Hematopoietic multipotent progenitor cell treated with erythropoietin and hydrocortisone succinate and interleukin-3 and kit ligand, for 4 days (in vitro differentiated cells): ENCODE results near the gene ADGRF3.
"Not testable (repeated sequence)": the region's sequence is repeated elsewhere in the genome, so short reads cannot be mapped to it uniquely, and the experiment has no call there.

Experiments
- DNase-seq: peaks from one replicate; pipeline ENCODE4 v3.0.0-alpha.2; 2015

ADGRF3 gene

GRCh38 chr2:26317377-26318105 lies 29.0 kb downstream of the ADGRF3 start:
- no peak for DNase-seq

GRCh38 chr2:26316845-26317244 lies 29.7 kb downstream of the ADGRF3 start:
- DNase-seq = peak; percentile 16

DNA sequence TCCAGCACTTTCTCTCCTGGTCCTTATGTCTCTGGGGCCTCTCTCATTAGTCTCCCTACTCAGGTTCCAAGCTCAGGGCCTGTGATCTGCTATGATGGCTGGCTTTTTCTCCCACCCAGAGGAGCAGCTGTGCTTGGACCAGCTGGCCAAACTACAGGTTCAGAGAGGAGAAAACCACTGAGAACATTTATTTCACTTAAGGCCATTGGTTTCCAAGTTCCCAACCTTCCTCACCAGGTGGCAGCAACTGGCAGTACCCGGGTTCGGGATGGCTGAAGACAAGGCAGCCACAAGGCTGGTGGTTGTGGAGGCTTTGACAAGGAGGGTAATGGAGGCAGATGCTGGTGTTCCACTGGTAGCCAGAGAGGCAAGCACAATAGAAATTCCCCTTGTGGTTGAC lies 30.5 kb downstream of the ADGRF3 start:
- peak; percentile 63 for DNase-seq

DNA sequence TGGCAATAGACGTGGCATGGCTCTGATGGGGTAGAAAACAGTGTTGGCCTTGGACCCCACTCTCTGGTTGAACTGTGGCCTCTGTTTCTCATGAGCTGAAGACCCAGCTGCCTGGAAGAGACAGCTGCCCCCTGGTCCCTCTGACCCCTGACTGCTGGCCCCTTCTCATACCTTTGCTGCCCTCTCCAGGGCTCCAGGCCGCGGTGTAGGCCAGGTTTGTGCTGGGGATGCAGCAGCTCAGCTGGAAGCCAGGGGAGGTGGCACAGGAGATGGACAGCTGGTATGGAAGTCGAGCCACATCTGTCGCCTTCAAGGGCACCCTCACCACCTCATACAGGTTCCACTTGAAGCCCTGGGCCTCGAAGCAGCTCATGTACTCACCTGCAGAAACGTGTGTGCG lies 32.3 kb downstream of the ADGRF3 start:
- no peak for DNase-seq

GRCh38 chr2:26313446-26313845 lies 33.1 kb downstream of the ADGRF3 start:
- DNase-seq = no peak

DNA sequence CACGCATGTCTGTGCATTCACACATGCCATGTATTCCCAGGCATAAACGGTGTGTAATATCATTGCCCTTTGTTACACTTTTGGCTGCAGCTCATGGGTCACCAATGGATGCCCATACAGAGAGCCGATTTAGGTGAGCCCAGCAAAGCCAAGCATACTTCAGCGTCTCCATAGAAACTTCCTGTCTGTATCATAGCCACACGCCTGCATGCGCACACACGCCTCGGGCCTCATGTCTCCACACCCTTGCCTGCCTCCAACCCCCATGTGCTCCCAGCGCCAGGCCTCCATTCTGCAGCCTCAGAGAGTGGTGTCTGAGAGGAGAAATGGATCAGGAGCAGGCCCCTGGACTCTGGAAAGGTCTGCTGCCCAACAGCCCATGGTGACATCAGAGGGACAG lies 34.1 kb downstream of the ADGRF3 start:
- DNase-seq = no peak

DNA sequence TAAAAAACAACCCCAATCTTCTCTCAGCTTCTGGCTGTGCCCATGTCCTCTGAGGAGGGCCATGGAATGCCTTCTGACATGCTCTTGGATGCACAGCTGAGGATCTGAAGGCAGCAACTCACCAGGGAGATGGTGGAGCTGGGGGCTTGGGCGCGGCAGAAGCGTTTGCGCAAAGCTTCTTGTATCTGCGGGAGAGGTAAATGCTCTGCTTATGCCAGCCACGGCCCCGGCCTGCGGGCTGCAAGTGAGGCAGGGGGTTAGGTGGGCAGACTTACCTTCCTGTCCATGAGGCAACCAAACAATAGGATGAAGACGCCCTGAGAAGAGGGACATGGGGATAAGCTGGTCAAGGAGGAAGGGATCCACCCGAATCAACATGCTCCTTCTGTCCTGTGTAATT lies 36.7 kb downstream of the ADGRF3 start:
- no peak for DNase-seq

DNA sequence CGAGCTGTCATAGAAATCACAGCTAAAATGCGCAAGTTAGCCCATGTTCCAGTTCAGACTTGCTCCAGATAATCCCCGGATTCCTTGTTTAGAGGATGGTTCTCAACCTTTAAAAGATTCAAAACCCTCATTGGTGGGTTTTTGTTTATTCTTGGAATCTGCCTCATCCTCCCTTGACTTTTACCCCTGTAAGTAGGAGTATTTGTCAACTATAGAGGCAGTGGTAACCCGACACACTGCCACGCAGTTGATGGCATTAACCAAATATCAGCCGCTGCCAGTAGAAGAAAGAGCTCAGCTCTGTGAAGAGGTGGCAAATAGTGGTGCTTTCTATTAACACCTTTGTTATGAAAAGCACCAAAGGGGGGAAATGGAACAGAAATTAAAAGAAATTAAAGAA lies 41.0 kb downstream of the ADGRF3 start:
- no peak for DNase-seq

GRCh38 chr2:26305094-26305493 lies 41.5 kb downstream of the ADGRF3 start:
- DNase-seq = not testable (repeated sequence)

GRCh38 chr2:26302846-26303245 lies 43.7 kb downstream of the ADGRF3 start:
- no peak for DNase-seq

DNA sequence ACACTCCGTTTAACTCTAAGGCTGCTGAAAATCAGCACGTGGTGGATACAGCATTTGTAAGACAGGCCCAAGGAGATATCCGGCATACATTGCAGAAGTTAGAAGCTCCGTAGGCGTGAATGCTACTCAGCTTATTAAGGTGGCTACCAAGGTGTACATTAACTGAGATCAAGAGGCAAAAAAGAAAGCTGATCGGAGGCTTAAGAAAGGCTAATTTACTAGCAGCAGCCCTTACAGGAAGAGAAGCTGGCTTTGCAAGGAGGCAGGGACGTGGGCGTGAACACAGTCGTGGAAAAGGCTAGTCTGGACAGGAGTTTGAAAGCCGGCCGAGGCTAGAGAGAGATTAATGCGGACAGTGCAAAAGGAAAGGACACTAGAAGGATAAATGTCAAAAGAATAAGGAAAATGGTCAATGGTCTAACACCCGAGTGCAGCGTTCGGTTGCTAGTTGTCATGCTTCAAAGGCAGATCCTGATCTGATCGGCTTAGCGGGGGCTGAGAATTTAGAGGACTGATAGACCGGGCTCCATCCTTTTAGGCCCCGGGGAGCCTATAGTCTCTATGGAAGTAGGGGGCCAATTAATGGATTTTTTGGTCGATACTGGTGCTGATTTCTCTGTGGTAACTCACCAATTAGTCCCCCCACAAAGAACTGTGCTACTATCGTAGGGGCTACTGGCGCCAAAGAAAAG lies 46.2 kb downstream of the ADGRF3 start:
- peak; percentile 43 for DNase-seq

GRCh38 chr2:26299471-26300101 lies 47.0 kb downstream of the ADGRF3 start:
- peak; percentile 65 for DNase-seq

- peak; percentile 75 for DNase-seq
Measured at GRCh38 chr2:26298638-26299393, 47.8 kb downstream of the ADGRF3 start.

- DNase-seq = no peak
Measured at GRCh38 chr2:26298286-26298637, 48.3 kb downstream of the ADGRF3 start.

DNA sequence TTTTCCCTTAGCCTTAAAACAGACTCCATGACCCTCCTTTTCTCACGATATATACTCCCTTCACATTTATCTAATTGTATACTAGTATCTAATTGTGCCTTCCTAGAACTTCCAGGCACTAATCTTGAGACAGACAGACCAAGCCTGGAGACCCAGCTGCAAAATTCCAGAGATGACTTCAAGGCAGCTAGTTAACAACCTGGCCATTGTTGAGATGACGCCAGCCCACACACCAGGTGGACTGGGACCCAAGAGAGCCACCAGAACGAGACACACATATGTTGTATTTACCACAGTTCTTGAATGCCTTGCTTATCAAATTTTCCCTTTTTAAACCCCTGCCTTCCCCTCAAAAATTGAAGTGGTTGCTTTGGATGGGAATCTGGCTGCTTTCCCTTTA lies 49.5 kb downstream of the ADGRF3 start:
- no peak for DNase-seq

- no peak for DNase-seq
Measured at GRCh38 chr2:26295511-26295910, 51.1 kb downstream of the ADGRF3 start.

GRCh38 chr2:26292646-26293045 lies 53.9 kb downstream of the ADGRF3 start:
- DNase-seq = no peak

GRCh38 chr2:26290001-26290400 lies 56.6 kb downstream of the ADGRF3 start:
- DNase-seq = no peak

DNA sequence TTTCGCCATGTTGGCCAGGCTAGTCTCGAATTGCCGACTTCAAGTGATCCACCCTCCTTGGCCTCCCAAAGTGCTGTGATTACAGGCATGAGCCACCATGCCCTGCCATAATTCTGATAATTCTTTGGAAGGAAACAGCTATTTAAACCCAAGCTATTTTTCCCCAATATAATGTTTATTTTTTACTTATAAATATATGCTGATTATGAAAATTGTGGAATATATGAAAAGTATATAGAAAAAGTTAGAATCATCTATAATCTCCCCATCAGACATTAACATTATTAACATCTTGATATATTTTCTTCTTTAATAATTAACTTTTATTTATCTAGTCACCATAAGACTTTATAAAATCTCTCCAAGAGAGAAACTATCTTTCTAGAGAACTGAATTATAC lies 60.7 kb downstream of the ADGRF3 start:
- DNase-seq = no peak

GRCh38 chr2:26284132-26284531 lies 62.5 kb downstream of the ADGRF3 start:
- no peak for DNase-seq

DNA sequence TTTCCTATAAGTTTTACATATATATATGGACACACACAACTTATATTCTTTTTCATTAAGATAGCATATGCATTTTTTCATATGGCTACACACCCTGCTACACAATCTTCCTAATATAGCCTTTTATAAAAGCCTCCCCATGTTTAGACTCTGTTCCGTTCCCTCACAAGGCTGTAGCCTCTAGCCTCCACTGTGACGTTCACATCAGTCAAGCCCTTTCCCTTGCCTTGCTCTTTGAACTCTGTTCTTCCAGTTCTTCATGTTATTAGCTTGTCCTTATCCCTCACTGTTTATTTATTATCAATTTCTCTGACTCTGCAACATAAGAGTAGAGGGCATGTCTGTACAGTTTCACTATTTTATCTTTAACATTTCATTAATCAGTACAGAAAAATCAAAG lies 63.0 kb downstream of the ADGRF3 start:
- no peak for DNase-seq

- DNase-seq = no peak
Measured at GRCh38 chr2:26281226-26281625, 65.4 kb downstream of the ADGRF3 start.

DNA sequence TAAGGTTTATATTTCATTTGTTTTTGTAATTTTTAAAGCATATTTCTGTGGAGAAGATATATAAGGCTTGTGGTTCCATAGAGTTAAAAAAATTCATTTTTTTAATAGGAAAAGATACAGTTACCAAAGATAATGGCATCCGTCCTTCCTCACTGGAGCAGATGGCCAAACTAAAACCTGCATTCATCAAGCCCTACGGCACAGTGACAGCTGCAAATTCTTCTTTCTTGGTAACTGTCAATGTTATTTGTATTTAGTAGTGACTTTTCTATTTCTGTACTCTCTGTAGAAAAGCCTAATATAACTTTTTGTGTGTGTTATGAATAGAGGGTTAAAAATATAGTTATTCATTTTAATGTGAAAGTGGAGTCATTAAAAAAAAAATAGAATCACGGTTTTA lies 66.7 kb downstream of the ADGRF3 start:
- no peak for DNase-seq
